GM20000 (cell line): ENCODE measurements around the gene SYNPO.
A peak's percentile ranks its signal among the peaks of the same experiment; 100 is the strongest.

Source experiments
- DNase-seq: peaks from one replicate; pipeline ENCODE4 v3.0.0; 2012; ENCODE audit warnings: low spot score
- TF ChIP-seq, protein P1 (sequence below): IDR thresholded peaks from 2 replicates; pipeline ENCODE4 v1.5.1; 2012; ENCODE audit warnings: mild to moderate bottlenecking, control low read depth; ENCODE audit errors: extremely low read depth, missing control alignments

Gene SYNPO

DNA sequence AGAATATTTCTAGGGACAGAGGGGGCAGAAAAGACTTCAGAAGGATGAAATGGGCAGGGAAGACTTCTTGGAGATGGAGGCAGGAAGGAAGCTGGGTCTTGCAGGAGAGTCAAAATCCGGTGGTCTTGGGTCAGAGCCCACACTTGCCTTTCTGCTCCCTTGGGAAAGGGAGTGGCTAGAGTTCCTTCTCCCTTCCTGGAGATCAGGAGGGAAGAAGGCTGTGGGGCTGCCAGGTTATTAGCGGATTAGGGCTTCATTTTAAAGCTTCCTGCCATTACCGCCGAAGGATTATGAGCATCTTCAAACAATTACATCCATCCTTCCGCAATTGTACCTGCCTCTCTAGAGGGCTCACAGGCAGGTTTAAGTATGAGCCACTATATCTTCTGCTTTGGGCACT lies 19.2 kb upstream of the SYNPO start:
- DNase-seq: no peak
- TF ChIP-seq, protein P1, sequence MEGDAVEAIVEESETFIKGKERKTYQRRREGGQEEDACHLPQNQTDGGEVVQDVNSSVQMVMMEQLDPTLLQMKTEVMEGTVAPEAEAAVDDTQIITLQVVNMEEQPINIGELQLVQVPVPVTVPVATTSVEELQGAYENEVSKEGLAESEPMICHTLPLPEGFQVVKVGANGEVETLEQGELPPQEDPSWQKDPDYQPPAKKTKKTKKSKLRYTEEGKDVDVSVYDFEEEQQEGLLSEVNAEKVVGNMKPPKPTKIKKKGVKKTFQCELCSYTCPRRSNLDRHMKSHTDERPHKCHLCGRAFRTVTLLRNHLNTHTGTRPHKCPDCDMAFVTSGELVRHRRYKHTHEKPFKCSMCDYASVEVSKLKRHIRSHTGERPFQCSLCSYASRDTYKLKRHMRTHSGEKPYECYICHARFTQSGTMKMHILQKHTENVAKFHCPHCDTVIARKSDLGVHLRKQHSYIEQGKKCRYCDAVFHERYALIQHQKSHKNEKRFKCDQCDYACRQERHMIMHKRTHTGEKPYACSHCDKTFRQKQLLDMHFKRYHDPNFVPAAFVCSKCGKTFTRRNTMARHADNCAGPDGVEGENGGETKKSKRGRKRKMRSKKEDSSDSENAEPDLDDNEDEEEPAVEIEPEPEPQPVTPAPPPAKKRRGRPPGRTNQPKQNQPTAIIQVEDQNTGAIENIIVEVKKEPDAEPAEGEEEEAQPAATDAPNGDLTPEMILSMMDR: no peak

DNA sequence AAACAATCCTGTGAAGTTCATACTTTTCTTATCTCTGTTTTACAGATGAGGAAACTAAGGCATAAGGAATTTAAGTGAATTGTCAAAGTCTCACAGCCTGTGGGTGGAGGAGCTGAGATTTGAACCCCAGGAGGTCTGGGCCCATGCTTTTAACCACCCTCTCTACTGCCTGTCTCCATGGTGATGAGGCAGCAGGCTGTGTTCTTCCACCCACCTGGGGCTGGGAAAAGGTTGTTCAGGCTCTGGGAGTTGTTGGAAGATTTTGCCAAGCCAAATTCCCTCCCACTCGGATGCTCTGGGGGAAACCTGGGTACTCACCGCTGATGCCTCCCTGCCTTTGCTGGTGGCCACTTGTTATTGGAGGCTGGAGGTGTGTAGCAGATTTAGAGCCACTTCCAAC lies 18.3 kb upstream of the SYNPO start:
- no peak for DNase-seq

DNA sequence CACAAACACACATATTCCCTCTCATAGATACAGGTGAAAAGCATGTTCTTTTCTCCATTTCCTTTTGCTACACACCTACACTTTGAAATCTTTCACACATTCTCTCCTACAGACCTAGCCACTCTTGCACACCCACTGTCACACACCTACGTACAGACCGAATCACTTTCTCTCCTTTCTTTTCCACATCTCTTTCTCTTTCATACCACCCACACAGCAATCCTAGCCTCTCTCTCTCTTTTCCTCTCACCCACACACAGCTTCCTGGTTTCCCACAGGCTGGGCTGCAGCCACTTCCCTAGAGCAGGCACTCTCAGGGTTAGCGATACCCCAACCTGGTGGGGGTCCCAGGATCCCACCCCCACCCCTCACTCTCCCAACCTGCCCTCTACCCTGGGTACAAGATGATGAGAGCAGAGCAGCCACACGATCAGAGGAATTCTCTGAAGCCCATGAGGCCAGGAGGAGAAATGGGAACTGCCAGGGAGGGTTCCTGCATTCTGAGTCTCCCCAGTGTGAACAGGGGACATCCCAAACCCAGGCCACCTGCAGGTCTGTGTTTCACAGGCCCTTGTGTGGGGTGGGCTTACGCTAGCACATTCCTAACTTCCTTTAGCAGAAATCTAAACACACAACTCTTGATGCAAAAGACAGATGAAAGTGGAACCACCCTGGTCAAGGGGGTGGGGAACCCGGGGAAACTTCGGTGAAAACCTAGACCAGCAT lies 17.1 kb upstream of the SYNPO start:
- peak; percentile 76 for DNase-seq

More for the DNA sequence above, 18.3 kb upstream of the SYNPO start:
- TF ChIP-seq, protein P1: no peak

DNA sequence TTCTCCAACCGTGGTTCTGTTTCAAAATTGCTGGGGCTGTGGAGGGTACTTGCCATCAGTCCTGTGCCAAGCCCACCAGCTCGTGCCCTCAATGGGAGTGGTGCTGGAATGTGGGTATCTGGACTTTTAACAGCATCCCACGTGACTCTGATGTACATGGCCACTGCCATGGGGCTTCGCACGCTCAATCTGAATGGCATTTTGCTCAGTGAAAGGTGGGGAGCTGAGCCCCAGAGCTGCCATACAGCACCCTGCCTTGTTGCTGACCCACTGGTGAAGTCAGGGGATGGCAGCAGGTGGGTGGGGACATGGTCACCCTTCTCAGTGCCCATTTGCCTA lies 16.6 kb upstream of the SYNPO start:
- TF ChIP-seq, protein P1: no peak
- DNase-seq: no peak

More for the DNA sequence above, 17.1 kb upstream of the SYNPO start:
- TF ChIP-seq, protein P1: no peak

DNA sequence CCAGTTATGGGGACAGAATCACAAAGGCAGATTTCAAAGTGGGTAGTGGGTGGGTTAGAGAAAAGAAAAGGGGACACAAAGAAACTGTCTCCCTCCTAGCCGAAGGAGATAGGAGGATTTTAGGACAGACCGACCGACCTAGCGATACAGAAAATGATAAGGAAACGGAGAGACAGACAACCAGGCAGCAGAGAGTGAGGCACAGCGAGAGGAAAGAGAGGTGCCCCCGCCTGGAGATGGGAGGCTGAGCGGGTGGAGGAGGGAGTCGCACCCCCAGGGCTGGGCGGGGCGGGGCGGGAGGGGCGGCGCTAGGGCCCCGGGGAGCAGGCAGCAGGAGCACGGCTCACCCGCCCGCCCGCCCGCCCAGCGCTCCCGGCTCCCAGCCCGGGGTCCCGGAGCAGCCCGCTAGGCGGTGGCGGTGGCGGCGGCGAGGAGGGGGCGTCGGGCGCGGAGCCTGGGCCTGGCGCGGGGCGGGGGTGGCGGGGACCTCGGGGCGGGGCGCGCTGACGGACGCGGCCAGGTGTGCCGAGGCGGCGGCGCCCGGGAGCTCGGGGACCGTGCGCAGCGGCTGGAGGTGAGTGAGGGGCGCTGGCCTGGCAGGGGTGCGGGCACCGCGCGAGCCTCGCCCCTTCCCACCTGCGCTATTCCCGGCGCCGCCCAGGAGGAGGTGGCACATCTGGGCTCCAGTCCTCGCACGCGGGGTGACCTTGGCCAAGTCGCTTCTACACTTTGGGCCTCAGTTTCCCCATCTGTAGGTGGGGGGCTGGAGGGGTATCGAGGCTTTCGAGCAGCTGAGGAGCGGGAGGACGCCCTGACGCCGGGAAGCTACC lies 15.9 kb upstream of the SYNPO start:
- DNase-seq: peak; percentile 87
- TF ChIP-seq, protein P1: no peak

DNA sequence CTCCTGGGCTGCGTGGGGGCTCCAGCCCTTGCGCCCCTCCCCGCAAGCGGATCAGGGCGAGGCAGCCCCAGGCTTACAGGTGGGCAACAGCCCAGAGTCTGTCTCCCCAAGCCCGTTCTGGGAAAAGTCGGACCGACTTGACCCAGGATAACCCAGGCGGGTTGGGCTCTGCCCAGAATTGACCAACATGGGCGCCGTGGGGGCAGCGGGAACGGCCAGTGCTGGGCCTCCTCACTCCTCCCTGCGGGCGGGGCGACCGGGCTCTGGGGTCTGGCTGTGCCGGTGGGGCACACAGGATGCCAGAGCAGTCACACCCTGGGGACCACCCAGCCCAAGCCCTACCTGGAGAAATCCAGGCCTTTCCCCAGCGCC lies 15.3 kb upstream of the SYNPO start:
- TF ChIP-seq, protein P1: no peak
- no peak for DNase-seq
